ENCODE measurements around the gene IGSF9B.

DNA sequence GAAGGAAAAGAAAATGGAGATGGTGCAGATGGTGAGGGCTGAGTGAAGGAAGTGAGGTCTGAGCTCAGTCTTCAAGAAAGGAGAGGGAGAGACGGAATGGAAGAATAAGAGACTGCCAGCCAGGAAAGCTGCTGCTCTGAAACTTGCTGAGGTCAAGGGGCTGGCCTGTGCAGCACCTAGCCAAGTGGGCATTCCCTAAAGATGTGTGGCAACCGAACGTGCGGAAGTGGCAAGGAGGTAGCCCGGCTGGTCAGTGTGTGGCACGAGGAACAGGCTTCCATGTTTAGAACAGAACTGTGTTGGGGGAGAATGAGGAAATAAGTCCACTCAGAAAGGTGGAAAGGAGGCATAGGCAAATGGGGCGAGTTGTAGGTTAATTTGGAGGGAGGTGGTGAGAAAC lies 7.6 kb upstream of the IGSF9B start:
- TF ChIP-seq, protein P1, sequence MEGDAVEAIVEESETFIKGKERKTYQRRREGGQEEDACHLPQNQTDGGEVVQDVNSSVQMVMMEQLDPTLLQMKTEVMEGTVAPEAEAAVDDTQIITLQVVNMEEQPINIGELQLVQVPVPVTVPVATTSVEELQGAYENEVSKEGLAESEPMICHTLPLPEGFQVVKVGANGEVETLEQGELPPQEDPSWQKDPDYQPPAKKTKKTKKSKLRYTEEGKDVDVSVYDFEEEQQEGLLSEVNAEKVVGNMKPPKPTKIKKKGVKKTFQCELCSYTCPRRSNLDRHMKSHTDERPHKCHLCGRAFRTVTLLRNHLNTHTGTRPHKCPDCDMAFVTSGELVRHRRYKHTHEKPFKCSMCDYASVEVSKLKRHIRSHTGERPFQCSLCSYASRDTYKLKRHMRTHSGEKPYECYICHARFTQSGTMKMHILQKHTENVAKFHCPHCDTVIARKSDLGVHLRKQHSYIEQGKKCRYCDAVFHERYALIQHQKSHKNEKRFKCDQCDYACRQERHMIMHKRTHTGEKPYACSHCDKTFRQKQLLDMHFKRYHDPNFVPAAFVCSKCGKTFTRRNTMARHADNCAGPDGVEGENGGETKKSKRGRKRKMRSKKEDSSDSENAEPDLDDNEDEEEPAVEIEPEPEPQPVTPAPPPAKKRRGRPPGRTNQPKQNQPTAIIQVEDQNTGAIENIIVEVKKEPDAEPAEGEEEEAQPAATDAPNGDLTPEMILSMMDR (IDR thresholded peaks at IDR 0.05), result no peak
- TF ChIP-seq POLR2A (IDR thresholded peaks at IDR 0.05) (no peak), POLR2AphosphoS5 (IDR thresholded peaks at IDR 0.05; ENCODE audit: insufficient read depth in 1 of 2, low read depth in 1 of 2) (no peak)

Measured in vagina (tissue), 2 donors.